HG03196 (cell line): ENCODE data around the gene TRMT2A.
"Not testable (repeated sequence)": the region's sequence is repeated elsewhere in the genome, so short reads cannot be mapped to it uniquely, and the experiment has no call there.

Experiments
- ATAC-seq: cut with Tn5 transposase; IDR thresholded peaks from one replicate; pipeline ENCODE4 v1.9.1; 2021; ENCODE audit not compliant: unreplicated experiment

Gene TRMT2A, protein sequence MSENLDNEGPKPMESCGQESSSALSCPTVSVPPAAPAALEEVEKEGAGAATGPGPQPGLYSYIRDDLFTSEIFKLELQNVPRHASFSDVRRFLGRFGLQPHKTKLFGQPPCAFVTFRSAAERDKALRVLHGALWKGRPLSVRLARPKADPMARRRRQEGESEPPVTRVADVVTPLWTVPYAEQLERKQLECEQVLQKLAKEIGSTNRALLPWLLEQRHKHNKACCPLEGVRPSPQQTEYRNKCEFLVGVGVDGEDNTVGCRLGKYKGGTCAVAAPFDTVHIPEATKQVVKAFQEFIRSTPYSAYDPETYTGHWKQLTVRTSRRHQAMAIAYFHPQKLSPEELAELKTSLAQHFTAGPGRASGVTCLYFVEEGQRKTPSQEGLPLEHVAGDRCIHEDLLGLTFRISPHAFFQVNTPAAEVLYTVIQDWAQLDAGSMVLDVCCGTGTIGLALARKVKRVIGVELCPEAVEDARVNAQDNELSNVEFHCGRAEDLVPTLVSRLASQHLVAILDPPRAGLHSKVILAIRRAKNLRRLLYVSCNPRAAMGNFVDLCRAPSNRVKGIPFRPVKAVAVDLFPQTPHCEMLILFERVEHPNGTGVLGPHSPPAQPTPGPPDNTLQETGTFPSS

DNA sequence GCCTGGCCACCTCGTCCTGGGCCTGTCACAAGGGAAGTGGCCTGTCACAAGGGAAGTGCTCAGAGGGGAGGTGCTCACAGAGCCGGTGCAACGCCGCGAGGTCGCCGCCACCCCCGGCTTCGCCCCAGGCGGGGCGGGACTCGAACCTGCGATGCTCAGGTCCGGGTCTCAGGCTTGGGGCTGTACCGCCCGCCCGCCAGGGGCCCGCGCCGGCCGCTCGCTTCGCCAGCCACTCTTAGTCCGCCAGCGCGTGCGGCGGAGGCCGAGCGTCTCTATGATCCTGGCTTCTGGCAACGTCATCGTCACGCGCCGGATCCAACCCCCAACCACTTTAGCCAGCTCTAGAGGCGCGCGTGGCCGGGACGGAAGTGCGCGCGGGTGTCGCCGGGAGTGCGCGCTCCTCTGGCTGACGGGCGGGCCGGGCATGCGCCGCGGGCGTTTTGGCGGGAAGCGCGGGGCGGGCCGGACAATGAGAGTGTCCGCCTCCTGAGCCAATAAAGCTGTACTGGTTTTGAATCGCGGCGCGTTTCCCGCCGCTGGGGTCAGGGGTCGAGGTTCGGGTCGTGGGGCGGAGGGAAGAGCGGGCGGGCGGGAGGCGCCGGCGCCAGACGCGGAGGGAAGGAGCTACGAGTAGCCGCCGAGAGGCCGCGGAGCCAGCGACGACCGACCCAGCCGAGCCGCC is at the start of gene TRMT2A:
TRMT2A (minus strand) TSS at position 276 of the 682 bp plus-strand sequence. CDS start 320 bp downstream, outside the sequence.
- ATAC-seq, result peak; percentile 69

DNA sequence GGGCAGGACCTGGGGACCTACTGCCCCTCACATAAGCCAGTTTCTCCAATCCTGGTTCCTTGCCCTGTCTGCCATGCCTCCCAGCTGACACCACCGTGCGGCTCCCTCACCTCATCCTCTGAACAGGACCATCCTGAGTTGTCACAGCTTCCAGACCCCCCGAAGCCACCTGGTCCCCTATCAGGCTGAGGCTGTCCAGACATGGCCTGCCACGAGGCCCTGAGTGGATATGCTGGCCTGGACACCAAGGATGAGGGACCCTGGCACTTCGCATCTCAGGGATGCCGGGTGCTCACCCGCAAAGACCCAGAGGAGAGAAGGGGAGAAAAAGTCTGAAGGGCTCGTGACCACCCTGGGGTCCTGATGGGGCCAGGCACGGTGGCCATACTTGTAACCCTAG is 49.7 kb upstream of the TRMT2A start:
- ATAC-seq, result no peak

DNA sequence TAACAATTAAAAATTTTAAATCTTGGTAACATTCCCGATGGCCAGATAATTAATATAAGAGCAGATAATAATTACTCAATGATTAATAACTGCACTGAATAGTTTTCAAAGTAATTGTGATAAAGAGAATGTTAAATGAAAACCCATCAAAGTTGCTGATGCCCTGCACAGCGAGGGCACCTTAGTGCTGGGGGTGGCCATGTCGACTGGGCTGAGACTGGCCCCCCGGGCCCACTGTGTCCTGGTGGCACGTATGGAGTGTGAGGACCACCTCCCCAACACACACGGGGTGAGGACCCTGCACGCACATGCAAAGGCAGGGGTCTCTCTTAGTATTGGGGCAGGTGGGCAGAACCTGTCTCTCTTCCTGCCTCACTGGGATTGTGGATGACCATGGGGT is 48.9 kb upstream of the TRMT2A start:
- ATAC-seq, result no peak

DNA sequence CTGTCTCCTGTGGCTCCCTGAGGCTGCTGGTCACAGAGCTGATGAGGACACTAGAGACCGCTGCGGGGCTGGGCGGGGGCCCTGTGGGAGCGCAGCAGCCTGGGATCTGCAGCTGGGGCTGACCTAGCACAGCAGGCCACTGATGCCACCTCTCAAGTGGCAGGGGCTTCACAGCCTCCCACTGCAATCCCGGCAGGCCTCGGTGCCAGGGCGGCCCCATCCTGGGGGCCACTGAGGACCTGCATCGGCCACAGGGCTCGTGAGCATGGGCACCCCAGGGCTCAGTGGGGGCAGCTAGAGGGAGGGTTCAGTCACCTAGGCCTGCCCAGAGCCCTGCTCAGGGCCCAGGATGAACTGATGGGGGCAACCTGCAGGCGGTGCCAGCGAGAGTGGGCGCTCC is 48.4 kb upstream of the TRMT2A start:
- no peak for ATAC-seq

DNA sequence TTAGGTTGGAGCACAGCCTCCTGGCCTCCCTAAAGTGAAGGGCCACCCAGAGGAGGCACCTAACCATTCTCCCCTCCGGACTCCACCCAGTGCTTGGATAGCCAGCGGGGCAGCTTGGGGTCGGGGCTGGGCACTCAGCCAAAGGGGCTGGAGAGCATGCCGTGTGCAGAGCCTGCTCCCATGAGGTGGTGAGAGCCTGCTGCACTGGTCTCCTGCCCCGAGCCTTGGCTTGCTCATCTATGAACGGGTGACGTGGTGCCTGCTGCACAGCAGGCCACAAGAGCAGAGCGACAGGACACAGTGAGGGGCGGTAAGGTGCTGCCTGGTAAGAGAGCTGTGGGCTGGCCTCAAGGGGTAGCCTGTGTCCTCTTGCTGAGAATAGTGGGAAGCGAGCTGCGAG is 47.8 kb upstream of the TRMT2A start:
- no peak for ATAC-seq

DNA sequence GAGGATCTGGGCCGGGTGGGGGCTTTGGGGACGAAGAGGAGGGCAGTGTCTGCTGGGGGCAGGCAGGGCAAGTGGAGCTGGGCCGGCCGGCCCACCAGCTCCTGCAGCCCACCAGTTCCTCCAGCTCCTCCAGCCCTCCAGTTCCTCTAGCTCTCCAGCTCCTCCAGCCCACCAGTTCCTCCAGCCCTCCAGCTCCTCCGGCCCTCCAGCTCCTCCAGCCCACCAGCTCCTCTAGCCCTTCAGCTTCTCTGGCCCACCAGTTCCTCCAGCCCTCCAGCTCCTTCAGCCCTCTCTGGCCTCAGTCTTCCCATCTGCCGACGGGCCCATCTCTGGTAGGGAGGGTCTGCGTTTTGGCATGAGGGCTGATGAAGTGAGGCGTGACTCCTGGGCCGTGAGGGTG is 43.0 kb upstream of the TRMT2A start:
- no peak for ATAC-seq

DNA sequence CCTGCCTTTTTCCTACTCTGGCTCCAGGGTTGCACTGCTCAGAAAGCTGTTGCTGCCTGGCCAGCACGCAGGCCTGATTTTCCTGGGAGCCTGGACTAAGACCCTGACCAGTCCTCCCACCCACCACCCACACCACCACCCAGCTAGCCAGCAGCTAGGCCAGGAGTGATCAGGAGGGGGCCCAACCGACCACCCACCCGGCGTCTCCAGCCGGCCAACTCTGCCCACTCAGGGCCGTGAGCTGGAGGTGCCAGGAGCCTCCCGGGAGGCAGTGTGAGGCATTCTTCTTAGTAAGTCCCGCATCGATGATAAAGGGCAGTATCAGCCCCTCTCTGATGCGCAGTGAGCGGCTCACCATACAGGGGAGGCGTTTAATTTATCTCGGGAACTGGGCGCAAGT is 42.5 kb upstream of the TRMT2A start:
- ATAC-seq, result not testable (repeated sequence)

DNA sequence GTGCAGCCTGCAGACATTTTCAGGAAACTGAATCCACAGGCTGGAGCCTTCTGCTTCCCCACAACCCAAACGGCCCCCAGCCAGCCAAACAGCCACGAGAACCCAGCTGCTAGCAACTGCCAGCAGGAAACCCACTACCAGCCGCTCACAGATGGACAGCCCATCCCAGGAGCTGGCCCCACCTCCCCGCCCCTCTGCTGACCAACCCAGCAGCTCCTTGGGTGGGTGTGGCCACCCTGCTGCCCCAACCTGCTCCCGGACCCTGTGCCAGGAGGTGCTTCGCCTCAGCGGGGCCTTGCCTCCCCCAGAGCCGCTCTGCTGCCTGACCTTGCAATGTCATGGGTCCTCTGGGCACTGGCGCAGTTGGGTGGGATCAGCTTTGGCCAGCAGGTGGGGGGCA is 42.0 kb upstream of the TRMT2A start:
- no peak for ATAC-seq

DNA sequence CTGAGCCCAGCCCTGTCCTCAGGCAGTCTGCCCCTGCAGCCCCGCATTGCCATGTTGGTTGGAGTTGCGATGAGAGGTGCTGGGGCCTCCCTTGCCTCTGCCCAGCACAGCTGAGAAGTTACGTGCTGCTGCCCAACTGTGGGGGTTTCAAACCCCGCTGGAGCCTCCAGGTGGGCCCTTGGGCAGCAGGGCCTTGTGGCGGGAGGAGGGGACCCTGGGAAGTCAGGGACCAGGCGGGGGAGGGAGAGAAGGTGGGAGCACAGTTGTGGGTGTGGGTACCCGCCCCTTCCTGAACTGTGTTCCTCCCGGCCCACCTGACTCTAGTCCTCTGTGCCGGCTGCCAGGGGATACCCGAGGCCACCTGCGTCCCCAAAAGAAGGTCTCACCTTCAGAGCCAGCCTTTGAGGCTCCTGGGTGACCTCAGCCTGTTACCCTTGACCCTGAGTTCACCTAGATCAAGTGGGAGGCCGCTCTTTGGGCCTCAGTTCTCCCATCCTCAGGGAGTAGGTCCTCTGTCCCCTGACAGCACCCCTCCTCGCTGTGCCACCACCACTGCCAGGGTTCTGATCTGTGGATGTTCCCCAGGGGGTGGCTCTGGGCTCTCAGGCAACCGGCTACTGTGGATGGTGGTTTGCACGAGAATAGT is 41.5 kb upstream of the TRMT2A start:
- no peak for ATAC-seq

DNA sequence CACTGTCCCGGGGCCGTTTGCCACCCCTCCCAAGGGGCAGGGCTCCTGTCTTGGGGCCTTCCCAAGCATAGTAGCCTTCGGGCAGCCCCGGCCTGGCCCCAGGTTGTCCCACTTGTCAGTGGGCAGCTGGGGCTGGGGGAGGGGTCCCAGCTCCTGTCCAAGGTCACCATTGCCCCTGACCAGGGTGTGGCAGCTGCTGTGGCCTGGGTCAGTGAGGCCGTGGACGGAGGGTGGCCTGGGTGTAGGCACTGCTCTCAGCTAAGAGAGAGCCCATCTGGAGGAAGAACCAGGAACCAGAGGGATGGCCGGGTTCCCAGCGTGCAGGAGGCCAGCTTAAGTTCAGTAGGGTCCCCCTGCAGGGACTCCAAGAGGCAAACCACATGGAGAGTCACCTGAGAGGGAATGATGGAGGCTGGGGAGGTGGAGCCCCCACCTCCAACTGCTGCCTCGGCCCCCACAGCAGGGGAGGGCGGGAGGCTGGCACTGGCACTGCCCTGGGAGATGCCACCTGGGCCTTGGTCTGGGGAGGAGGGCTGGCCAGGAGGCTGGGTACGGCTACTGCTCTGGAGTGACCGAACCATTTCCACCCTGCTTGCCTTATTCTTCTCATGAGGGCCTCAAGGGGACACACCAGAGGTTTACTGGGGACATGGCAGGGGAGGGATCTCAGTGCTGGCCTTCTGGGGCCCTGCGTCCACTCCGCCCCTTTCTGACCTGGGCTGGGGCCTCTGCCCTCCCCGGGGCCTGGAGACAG is 40.6 kb upstream of the TRMT2A start:
- ATAC-seq, result no peak

DNA sequence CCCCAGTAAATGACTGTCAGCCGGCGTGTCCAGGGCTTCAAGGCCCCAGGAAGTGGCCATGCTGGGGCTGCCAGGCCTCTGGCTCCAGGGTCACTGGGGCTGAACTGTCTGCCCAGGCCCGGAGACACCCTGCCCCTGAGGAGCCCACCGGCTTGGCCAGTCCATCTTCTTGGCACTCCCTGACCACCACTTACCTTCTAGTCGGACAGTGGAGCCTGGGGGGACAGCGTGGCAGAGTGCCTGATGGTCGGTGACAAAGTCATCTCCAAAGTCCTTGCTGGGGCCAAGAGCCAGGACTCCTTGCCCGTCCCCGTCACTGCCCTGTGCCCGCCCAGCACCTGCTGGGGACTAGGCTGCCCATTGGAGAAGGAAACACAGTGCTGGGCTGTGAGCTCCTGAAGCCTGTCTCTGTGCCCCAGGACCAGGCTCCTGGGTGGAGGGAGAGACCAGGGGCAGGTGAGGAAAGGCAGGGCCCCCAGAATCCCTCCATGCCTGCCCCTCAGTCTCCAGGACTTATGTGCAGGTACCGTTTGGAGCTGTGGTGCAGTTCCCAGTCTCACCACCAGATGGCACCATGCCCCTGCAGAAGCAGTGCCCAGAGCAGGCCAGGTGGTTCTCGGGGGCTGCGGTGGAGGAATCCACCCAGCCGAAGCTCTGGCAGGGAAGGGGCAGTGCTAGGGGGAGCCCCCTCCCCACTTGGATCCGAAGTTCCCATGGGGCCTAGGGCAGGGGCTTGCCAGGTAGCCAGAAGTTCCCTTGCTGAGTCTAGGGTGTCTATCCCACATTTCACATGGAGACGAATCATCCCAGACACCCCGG is 39.8 kb upstream of the TRMT2A start:
- ATAC-seq, result no peak

DNA sequence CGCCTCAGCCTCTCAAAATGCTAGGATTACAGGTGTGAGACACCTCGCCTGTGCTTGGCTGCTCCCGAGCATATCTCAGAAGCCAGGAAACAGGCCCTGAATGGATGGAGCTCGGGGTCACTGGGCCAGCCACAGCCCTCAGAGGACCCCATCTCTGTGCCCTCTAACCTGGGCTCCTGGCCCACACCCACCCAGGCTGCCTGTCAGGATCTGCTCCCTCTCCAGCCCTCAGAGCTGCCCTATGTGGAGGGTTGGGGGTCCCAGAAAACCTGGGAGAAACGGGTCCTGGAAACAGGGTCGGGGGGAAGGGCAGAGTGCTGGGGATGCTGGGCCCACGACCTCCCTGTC is 39.0 kb upstream of the TRMT2A start:
- ATAC-seq, result no peak

DNA sequence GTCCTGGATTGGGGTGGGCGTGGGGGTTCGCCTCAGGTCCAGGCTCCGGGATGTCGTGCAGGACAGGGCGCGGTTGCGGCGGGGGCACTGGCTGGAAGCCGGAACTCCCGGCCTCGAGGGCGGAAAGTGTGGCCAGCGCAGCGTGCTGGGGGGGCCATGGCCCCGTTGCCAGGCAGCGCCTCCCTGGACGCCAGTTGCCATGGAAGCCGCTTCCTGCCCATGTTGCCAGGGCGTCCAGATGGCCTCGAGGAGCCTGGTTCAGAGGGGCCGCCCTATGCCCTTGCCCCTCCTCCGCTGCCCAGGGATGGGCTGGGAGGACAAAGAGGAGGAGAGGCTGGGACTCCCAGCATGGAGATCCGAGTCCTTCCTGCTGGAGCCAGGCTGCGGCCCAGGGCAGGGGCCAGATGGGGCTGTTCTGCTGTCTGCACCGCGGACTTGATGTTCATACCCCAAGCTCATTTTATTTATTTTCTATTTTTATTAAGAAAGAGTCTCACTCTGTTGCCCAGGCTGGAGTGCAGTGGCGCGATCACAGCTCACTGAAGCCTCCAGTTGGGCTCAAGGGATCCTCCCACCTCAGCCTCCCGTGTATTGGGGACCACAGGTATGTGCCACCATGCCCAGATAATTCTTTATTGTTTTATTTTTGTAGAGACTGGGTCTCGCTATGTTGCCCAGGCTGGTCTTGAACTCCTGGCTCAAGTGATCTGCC is 38.5 kb upstream of the TRMT2A start:
- ATAC-seq, result no peak

DNA sequence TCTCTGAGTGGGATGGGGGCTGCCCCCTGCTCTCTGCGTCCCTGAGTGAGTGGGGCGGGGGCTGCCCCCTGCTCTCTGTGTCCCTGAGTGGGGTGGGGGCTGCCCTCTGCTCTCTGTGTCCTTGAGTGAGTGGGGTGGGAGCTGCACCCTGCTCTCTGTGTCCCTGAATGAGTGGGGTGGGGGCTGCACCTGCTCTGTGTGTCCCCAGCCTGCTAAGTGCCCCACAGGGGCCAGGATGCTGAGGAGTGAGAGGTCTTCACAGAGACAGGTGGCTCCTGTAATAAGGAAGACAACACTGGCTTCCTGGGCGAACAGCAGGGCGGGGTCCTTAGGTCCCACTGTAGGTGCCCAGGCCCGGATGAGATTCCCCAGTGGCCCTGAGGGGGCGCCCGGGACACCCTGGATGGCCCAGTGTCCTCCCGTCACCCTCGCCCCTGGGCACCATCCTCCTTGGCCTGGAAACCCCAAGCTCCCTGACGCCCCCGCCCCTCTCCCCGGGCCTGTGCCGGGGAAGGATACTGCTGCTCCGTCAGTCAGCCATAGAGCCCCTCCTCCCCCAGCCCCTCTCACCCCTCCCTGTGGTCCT is 37.7 kb upstream of the TRMT2A start:
- no peak for ATAC-seq

DNA sequence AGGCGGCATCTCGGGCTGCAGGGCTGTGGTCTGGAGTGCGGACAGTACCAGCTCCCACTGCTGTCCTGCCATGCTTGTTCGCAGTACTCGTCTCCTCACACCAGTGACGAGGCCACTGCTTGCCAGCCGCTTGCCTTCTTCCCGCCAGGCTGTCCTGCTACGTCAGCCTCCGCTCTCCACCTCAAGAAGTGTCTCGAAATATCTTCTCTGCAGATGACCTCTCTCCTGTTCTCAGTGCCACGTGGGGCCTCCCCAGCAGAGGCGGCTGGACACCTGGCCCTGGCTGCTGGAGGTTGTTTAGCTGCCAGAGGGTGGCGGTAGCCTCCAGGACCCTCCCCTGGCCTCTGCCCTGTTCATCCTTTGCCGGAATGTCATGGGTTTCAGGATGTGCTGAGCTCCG is 36.9 kb upstream of the TRMT2A start:
- ATAC-seq, result no peak

DNA sequence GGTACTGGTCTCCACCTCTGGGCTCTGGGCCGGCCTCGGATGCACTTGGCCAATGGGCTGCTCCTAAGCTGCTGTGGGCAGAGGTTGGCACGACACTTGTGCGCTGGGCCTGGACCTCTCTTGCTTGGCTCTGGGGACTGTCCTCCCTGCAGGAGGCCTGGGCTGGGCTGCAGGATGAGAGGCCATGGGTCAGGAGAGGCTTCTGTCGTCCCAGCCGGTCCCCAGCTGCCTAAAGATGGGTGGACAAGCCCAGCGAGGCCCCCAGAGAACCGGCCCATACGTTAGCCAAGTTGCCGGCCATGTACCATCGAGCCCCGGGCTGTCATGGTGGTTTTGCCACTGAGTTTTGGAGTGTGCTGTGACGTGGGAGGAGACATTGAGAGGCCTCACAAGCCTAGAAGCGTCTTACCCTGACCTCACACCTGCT is 35.5 kb upstream of the TRMT2A start:
- no peak for ATAC-seq

DNA sequence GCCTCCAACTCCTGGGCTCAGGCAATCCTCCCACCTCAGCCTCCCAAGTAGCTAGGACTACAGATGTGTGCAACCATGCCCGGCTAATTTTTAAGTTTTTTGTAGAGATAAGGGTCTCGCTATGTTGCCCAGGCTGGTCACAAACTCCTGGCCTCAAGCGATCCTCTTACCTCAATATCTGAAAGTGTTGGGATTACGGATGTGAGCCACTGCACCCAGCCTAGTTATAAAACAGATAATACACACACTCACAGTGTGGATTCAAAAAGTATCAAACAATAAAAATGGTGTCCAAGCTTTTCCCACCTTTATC is 34.2 kb upstream of the TRMT2A start:
- no peak for ATAC-seq

DNA sequence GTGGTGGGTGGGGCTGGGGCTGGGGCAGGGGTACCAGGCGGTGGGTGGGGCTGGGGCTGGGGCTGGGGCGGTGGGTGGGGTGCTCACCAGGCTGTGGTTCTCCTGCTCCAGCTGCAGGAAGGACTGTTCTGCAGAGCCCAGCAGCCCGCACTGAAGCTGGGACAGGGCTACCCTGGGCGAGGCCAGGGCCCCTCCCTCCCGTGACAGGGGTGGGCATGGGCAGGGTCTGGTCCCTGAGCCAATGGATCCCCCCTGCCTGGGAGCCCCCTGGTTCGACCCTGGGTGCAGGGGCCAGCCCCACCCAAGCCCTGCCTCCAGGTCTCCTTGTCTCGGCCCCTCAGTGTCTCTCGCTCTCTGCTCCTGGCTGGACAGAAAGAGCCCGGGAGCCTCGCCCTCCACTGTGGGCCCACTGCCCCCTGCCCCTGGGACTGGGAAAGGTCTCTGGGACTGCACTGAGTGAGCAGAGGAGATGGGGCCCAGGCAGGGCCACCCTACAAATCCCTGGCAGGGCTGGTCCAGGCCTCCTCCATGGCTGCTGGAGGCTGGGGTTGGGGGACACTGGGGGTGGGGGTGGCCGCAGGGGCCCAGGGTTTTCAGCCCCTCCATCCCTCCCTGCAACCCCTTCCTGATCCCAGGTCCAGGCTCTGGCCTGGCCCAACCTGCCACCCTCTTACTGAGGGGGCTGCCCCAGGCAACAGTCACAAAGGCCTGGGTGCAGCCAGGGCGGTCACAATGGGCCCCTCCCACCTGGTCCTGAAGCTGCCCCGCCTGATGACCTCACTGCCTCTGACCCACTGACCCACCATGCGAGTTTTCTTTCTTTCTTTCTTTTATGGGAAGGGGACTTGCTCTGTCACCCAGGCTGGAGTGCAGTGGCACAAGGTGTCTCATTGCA is 33.6 kb upstream of the TRMT2A start, which contains the start of gene CCDC188:
CCDC188 (minus strand) TSS at position 675 of the 895 bp plus-strand sequence; CDS start at position 606, 69 bp downstream.
- no peak for ATAC-seq
